Raji (cell line): ENCODE results near the gene RIMS4.
A peak's percentile ranks its signal among the peaks of the same experiment; 100 is the strongest.

Experiments used
- POLR2A ChIP-seq: IDR thresholded peaks from 2 replicates; pipeline ENCODE4 v1.6.1; 2011; ENCODE audit warnings: low read depth, low read length, control low read depth; ENCODE audit not compliant: insufficient read depth

RIMS4 gene

DNA sequence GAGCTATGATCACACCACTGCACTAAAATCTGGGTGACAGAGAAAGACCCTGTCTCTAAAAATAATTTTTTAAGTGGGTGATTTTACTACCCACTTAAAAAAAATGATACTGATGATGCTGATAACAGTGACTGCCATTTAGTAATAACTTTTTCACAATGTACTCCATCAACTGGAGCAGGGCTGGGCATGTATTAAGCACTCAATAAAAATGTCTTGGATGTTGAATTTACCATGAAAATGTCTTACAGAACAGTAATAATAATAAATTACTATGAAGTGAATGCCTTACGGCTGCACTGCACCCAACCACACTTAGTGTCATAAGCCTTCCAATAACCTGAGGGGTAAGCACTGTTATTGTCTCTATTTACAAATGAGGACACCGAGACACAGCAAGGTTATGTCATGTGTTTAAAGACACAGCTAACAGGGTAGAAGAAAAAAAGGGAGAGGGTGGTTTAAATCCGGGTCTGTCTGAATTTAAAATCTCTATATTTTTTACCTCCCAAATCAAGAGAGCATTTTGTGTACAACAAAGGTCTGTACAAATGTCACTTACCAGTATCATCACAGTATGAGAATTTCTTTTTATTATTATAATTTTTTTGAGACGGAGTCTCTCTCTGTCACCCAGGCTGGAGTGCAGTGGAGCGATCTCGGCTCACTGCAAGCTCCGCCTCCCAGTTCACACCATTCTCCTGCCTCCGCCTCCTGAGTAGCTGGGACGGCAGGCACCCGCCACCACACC, 21.5 kb downstream of the RIMS4 start:
- no peak for TF ChIP-seq POLR2A

DNA sequence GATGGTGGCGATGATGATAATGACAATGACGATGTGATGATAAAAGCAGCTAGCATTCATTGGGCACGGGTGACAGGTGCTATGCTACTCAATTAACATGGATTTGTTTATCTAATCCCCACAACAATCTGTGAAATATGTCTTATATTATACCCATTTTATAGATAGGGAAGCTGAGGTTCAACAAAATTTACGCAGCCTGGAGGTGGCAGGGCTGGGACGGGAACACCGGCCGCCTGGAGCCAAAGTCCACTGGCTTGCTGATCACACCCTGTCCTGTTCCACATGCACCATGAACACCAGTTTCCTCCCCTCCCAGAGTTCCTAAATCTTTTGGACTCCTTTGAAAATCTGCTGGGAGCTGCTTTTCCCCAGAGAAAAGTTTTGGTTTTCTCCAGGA, 23.0 kb downstream of the RIMS4 start:
- TF ChIP-seq POLR2A = no peak

DNA sequence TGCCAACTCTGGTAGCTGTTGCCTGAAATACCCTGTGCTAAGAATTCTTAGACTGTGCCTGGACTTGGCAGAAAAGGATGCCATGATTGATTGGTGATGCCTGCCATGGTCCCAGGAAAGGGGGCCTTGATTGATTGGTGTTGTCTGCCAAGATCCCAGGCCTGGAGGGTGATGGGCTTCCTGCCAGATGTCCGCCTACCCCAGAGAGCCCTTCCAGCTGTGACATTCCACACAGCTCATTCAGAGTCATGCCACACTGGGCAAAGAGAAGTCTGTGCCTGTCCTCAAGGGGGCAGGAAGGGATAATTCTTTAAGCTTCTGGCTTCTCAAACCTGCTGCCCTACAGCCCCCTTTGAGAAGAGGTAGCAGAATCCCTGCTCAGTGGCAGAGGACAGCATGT, 24.6 kb downstream of the RIMS4 start:
- TF ChIP-seq POLR2A = no peak

DNA sequence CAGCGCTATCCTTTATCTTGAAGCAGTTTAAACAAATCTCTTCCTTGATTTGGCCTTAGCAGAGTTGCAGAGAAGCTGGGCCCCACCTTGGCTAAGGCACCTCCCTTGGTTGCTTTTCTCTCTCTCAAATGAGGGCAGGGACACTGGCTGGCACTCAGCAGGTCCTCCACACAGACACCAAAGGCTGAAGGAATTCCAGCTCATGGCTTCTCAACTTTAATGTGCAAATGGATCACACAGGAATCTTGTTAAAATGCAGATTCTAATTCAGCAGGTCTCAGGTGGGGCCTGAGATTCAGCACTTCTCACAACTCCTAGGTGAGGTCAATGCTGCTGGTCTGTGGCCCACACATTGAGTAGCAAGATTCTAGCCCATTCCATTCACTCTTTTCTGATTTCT, 25.7 kb downstream of the RIMS4 start:
- TF ChIP-seq POLR2A = no peak

DNA sequence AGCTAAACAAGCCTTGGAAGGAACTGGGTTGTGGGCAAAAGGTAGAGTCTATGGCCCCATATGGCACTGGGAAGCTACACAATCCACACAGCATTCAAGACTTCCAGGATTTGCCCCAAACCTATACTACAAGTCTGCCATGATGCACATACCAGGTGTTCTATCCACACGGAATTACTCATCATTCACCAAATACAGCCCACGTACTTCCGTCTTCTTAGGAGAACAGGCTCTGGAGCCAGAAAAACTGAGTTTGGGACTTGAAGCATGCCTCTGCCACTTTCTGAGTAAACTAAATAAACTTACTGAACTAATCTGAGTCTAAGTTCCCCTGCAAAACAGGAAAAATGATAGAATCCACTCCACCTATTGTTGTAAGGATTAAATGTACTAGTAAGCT, 28.6 kb downstream of the RIMS4 start:
- no peak for TF ChIP-seq POLR2A

DNA sequence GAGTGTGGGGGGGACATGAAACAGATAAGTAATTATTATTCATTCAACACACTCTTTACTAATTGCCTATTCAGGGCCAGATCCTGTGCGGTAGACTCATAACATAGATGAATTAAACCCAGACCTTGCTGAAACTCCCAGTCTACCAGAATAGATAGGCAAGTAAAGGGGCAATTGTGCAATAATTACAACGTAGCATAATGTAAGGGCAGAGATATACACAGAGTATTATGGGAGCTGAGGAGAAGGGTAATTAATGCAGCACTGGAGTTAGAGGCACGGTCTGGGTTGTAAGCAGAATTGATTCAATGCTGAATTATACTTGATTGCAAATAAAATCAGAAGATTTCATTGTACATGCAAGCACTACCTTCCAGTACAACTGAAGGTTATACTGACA, 29.2 kb downstream of the RIMS4 start:
- TF ChIP-seq POLR2A = no peak

DNA sequence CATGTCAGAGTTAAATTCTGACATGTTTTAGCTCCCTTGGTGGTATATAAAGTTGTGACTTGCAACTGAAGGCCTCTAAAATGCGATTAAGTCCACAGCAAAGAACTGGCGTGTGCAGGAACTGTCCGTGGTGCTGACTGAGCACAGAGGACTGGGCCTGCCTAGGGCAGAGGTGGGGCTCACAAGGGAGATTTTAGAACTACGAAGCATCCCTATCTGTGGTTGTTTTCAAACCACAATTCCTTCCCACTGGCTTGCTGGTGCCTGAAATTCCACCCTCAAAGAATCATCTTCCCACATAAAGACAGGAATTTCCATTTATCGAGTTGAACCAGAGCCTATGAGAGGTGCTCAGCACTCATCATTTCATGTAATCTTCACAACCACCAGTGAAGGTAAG, 30.1 kb downstream of the RIMS4 start:
- TF ChIP-seq POLR2A = no peak

DNA sequence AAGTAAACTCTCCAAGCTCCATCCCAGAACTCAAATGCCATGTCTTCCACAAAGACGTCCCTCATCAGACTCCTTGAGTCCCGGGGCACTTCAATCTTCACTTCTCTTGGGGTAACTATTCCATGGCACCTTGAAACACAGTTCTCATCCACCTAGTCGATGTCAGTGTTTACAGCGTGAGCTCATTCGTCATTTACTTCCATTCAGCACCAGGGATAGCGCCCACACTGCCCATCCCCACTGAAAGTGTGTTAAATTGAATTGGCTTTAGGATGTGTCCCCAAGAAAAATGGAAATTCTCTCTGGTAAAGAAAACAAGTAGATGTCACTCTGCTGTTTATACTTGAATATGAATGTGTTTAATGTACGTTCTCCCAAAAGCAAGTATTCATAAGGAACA, 33.4 kb downstream of the RIMS4 start:
- no peak for TF ChIP-seq POLR2A

DNA sequence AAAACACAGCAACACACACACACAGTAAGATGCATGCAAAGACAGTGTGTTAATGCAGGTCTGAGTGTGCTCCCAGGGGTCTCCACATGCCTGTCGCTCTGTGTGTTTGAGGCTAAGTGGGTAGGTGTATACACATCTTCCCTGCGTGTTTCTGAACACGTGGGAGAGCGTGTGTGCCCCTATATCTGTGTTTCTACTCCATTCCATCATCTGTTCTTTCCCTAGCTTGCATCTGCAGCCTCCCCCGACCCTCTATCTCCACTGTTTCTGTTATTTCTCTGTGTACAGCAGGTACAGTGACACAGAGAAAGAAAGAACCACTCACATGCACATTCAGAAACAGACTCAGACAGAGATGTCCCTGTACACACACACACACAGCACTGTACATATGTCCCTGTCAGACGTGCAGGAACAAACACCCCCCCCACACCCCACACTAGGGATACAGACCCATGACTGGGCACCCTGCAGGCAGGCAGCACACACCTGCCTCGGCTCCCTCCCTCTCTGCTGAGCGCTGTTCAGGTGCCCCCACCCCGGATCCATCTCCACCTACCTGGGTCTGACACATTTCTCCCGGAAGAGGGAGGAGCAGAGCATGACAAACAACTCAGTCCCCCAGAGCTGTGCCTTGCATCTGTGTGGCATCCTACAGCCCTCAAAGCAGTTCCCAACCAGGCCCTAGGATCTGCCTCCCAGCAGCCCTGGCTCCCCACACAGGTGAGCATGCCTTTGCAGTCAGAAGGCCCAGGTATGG, 37.1 kb downstream of the RIMS4 start:
- no peak for TF ChIP-seq POLR2A

DNA sequence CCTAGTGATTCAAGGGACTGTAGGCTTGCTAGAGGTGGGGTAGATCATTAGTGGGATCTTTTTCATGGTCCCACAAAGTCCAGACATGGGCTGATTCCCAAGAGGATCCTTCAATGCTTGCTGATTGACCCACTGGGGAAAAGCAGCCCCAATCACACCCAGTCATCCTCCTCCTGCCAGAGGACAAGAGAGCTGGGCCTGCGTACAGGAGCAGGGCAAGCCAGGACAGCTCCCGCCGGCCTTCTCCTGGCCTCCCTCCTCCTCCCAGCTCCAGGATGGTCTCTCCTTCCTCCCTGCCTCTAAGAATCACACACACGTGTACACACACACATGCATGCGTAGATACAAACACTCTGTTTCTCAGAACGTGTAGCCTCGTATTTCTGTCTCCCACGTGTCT, 37.7 kb downstream of the RIMS4 start:
- TF ChIP-seq POLR2A = no peak

DNA sequence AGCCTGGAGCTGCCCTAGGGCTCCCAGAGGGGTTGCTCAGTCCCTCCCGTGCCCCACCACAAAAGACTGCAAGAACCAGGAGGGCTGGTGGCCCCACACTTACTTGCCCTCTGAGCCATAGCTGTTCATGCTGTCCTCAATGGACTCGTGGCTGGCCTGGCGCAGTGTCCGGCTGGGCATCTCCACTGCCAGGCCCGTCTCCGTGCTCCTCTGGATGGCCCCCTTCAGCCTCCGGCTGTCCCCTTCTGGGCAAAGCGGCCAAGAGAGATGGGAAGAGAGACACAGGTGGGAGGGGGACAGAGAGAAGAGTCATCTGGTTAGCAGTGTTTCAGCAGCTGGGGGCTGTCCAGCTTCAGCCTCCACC, 39.2 kb downstream of the RIMS4 start:
- TF ChIP-seq POLR2A = no peak

DNA sequence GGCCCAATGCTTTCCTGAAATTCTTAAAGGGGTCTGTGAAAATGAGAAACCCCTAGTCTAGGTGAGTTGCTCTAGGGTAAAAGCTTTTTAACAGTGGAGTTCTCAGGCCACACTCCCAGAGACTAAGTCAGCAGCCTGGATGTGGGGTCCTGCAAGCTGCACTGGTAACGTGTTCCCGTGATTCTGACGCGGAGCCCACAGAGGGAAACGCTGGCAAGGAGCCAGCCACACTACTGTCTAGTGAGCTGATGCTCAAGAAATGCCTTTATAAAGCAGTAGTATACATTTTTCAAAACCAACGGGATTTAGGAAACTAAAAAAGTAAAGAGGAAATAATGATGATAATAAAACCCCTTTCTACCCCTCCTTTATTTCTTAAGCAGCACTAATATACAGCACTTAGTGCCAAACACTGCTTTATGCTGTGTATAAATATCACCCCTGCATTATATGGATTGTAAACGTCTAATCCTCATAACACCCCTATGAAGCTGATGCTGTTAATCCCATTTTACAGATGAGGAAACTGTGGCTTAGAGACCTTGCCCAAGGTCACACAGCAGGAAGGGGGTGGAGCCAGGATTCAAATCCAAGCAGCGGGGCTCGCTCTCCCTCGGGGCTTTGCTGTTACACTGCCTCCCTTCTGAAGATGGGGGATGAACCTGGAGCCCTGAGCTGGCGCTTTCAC, 39.7 kb downstream of the RIMS4 start:
- no peak for TF ChIP-seq POLR2A

DNA sequence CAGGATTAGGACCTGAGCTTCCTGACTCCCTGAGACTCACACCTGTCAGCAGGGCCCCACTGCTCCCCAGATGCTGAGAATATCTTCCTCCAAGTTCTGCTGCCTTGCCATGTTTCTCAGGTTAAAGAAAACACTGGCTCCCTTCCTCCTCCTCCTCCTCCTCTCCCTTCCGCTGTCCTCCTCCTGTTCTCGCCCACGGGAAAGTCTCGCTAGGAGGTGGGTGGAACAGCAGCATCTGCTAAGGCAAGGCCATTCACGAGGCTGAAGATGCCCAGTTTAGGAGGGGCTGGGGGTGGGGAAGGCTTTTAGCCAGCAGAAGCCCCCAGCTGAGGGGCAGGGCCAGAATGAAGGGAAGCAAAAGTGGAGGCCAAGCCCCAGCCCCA, 40.9 kb downstream of the RIMS4 start:
- TF ChIP-seq POLR2A = no peak

DNA sequence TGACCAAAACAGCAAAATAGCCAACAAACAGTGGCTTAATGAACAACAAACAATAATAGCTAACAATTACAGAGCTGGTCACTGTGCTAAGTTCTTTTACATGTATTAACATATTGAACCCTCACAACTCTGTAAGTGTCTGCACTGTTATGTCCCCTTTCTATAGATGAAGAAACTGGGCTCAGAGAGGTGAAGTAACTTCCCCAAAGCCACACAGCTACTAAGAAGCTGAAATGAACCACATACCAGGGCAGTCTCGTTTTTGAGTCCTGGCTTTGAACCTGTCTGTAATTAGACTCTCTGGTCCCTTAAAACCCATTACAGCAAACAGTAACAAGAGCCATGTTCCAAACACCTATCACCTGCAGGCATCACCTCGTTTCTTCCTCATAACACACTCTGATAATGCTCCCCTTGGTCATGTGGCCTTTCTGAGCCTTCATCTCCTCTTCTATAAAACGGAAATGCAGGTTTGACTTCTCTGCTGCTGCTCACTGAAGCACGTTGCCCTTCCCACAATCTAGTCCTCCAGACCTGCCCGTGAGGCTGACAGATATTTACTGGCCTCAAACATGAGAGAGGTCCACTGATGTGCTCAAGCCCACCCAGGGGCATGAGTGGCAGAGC, 41.4 kb downstream of the RIMS4 start:
- peak; percentile 30; the same call in 1 of the 2 replicates for TF ChIP-seq POLR2A

DNA sequence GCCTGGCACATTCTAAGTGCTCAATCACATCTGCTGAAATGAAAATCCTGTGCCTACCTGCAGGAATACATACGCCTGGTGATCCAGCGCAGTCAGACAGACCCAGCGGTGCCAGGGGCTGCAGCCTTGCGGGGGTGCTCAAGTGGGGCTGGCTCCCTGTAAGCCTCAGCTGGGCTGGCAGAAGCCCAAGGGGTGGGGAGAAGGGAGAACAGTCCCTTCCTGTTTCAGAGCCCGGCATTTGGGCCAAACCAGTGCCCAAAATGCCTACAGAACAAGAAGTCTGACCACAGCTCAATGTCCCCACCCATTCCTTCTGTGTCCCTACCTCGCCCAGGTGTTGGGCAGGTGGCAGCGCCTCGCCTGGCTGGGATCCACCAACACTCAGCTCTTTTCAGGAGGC, 42.1 kb downstream of the RIMS4 start:
- TF ChIP-seq POLR2A = no peak

DNA sequence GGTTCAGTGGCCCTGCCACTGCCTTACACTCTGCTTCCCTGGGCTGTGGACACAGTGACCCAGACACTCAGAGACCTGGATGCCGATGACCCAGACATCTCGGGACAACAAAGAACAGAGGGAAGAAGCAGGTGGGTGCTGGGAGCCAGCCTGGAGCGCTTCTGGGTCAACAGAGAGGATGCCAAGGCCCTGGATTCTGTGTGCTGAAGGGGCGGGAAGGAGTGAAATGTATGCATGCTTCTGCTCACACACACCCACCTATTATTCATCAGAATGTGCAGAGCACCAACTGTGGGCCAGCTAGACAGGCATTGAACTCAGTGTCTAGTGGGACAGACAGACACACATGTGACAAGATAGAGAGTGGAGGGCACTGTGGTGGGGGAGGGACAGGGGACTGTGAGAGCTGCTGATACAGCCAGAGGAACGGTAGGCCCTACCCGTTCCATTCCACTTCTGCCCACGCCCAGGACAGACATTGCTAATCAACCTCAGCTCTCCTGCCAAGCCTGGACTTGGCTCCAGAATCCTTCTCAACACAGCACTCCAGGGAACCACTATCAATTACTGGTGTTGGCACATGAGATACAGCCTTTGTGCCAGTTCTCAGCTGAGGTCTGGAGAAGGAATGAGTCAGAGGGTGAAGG, 44.5 kb downstream of the RIMS4 start:
- no peak for TF ChIP-seq POLR2A

DNA sequence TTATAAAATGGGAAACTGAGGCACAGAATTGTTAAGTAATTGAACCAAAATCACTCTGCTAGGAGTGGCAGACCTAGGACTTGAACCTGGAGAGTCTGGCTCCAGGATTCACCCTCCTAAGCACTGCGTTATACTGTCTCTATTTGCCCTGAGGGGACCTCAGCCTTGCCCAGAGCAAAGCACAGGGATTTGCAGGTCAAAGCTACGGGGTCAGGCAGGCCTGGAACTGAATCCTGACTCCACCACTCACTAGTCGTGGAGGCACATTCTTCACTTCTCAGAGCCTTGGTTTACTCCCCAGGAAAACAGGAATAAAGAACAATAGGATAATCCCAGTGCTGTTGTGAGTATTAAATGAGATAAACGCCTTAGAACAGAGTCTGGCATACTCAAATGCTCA, 45.3 kb downstream of the RIMS4 start:
- TF ChIP-seq POLR2A = no peak
